ENCODE results near the gene TIAM1.

TIAM1 gene

GRCh38 chr21:31201144-31201543 lies 142.9 kb downstream of the TIAM1 start:
- Mint-ChIP-seq H3K27ac (peak overlapping the region; percentile 27), H3K36me3 (peaks cover 7 to 9% of the 10 kb centered on the region in 2 donors), H3K27me3 (no peaks in the 10 kb centered on the region), H3K9me3 (no peaks in the 10 kb centered on the region), H3K4me1 (peaks cover 9 to 43% of the 10 kb centered on the region in 2 donors), H3K4me3 (peak overlapping the region; percentile 57 to 64)
- no peak for DNase-seq
- ATAC-seq (replicated peaks), result peak; percentile 55 to 65

GRCh38 chr21:31198575-31198974 lies 145.5 kb downstream of the TIAM1 start:
- H3K9me3 Mint-ChIP-seq, result no peaks in the 10 kb centered on the region
- no peak for ATAC-seq (replicated peaks)
- H3K27ac Mint-ChIP-seq, result no peak overlapping the region
- peaks cover 15 to 43% of the 10 kb centered on the region in 2 donors for H3K4me1 Mint-ChIP-seq
- H3K27me3 Mint-ChIP-seq, result no peaks in the 10 kb centered on the region
- H3K36me3 Mint-ChIP-seq, result peaks cover 4 to 7% of the 10 kb centered on the region in 2 donors
- H3K4me3 Mint-ChIP-seq, result no peak overlapping the region
- no peak for DNase-seq

GRCh38 chr21:31196724-31197123 lies 147.3 kb downstream of the TIAM1 start:
- DNase-seq, result no peak
- Mint-ChIP-seq H3K4me3 (no peak overlapping the region), H3K27ac (no peak overlapping the region), H3K4me1 (peaks cover 11 to 29% of the 10 kb centered on the region in 2 donors), H3K9me3 (no peaks in the 10 kb centered on the region), H3K36me3 (peaks cover 0 to 8% of the 10 kb centered on the region in 2 donors), H3K27me3 (no peaks in the 10 kb centered on the region)
- ATAC-seq (replicated peaks), result no peak

DNA sequence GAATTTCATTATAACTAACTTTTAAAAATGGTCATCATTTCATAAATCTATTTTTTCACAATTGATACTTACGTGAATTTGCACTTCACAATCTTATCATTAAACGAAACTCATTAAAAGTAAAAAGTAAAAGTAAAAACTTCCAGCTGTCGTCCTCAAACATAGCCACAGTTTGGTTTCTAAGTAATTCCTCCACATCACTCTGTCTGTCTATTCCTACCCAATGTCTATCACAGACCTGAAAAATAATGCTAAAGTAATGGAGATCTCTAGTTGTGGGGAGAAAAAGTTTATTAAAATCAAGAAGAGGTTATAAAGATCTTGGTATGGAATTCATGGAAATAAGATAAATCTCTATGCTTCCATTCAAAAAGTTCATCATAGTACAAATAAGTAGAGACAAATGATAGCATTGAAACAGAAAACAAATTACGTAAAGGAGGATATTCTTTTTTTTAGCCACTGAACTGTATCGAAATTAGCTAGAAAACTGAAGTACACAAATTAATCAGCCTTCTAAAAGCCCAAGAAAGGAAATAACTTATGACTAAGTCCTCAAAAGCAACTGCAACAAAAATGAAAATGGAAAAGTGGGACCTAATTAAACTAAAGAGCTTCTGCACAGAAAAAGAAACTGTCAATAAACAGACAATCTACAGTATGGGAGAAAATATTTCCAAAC lies 148.6 kb downstream of the TIAM1 start:
- Mint-ChIP-seq H3K27ac (no peak overlapping the region), H3K36me3 (peaks cover 0 to 8% of the 10 kb centered on the region in 2 donors), H3K4me3 (peak overlapping the region in 1 of 2 donors; percentile 5), H3K4me1 (peaks cover 9 to 19% of the 10 kb centered on the region in 2 donors), H3K9me3 (no peaks in the 10 kb centered on the region), H3K27me3 (no peaks in the 10 kb centered on the region)
- ATAC-seq (replicated peaks), result peak; percentile 46 to 50
- no peak for DNase-seq

DNA sequence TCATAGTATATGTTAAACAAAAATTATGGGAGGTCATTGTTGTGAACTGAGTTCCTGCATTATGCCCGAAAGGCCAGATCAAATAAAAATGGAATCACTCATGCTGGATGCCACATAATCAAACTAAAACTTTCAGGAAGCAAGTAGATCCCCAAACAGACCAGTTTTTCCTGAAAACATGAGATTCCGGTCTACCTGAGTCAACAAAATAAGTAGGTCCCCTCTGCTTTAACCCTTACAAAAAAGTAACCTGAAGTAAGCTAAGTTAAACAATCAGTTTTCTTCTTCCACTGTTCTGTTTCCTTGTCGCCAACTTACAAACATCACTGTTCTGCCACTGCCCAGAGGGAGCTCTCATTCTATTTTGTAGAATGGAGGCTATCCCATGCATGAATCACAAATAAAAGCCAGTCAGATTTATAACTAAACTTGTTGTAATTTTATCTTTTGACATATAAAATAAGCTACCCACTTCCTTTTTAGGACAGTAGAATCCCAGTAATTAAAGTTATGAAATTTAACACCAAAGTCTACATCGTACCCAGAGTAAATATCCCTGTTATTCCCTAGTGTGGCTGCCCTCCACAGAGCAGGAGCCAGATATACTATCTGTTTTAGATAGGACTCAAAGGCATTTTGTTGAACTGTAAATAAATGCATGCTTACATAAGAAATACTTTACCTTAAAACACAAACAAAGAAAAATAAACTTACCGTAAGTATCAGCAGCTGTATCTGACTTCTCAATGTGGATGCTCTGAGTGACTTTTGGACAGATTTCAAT lies 149.4 kb downstream of the TIAM1 start:
- Mint-ChIP-seq H3K27ac (no peak overlapping the region), H3K27me3 (no peaks in the 10 kb centered on the region), H3K4me3 (no peak overlapping the region), H3K4me1 (peaks cover 6 to 15% of the 10 kb centered on the region in 2 donors), H3K9me3 (no peaks in the 10 kb centered on the region), H3K36me3 (peaks cover 0 to 6% of the 10 kb centered on the region in 2 donors)
- DNase-seq, result no peak
- no peak for ATAC-seq (replicated peaks)

GRCh38 chr21:31193761-31194160 lies 150.3 kb downstream of the TIAM1 start:
- Mint-ChIP-seq H3K4me3 (no peak overlapping the region), H3K4me1 (peaks cover 6 to 7% of the 10 kb centered on the region in 2 donors), H3K9me3 (no peaks in the 10 kb centered on the region), H3K27ac (no peak overlapping the region), H3K27me3 (no peaks in the 10 kb centered on the region), H3K36me3 (peaks cover 0 to 3% of the 10 kb centered on the region in 2 donors)
- ATAC-seq (replicated peaks) (no peak), DNase-seq (no peak)

DNA sequence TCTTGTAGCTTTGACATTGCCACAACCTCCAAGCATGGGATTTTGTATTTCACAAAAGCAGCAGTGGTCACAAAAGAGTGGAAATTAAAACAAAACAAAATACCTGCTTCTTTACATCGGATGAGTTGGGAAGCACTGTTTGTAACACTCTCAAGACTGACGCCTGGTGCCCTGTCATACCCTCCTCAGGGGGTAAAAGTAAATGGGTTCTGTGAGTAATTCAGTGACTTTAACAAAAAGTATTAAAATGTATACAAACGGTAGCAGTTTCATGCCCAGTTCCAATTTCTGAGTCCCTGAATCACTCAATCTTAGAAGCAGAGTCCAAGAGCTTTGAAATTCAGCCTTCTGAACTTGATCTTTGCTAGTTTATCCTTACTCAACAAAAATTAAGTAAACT lies 152.5 kb downstream of the TIAM1 start:
- DNase-seq (no peak), ATAC-seq (replicated peaks) (no peak)
- Mint-ChIP-seq H3K27me3 (no peaks in the 10 kb centered on the region), H3K36me3 (peaks cover 0 to 3% of the 10 kb centered on the region in 2 donors), H3K4me1 (peaks cover 6 to 7% of the 10 kb centered on the region in 2 donors), H3K9me3 (no peaks in the 10 kb centered on the region), H3K27ac (no peak overlapping the region), H3K4me3 (no peak overlapping the region)

DNA sequence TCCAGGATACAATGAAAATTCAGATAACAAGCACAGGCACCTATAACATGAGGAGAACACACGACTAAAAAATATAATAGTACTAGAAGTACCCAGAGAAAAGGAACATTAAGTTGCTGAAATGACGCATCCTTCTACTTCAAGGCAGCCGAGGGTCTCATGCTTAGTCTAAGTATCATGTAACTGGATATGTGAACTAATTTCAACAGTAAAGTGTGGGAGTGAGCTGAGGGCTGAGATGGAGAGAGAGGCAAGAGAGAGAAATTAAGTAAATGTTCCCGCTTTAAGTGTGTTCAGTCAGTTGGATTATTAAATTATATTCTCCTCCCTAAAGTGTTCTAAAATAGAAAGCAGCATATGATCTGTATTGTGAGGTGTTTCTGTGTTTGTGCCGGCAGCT lies 153.5 kb downstream of the TIAM1 start:
- Mint-ChIP-seq H3K4me3 (no peak overlapping the region), H3K36me3 (peaks cover 0 to 9% of the 10 kb centered on the region in 2 donors), H3K4me1 (peaks cover 2% of the 10 kb centered on the region in 2 donors)

GRCh38 chr21:31187499-31187898 lies 156.6 kb downstream of the TIAM1 start:
- ATAC-seq (replicated peaks) (no peak), DNase-seq (no peak)
- no peak overlapping the region for H3K27ac Mint-ChIP-seq
- H3K4me1 Mint-ChIP-seq, result peaks cover 0 to 2% of the 10 kb centered on the region in 2 donors
- H3K36me3 Mint-ChIP-seq, result peaks cover 4 to 5% of the 10 kb centered on the region in 2 donors
- H3K4me3 Mint-ChIP-seq, result no peak overlapping the region
- no peaks in the 10 kb centered on the region for H3K27me3 Mint-ChIP-seq
- no peaks in the 10 kb centered on the region for H3K9me3 Mint-ChIP-seq

More for the DNA sequence above, 153.5 kb downstream of the TIAM1 start:
- H3K27me3 Mint-ChIP-seq, result no peaks in the 10 kb centered on the region
- H3K27ac Mint-ChIP-seq, result no peak overlapping the region
- no peak for ATAC-seq (replicated peaks)
- no peak for DNase-seq
- no peaks in the 10 kb centered on the region for H3K9me3 Mint-ChIP-seq

GRCh38 chr21:31186916-31187315 lies 157.1 kb downstream of the TIAM1 start:
- Mint-ChIP-seq H3K4me3 (no peak overlapping the region), H3K27ac (no peak overlapping the region), H3K9me3 (no peaks in the 10 kb centered on the region), H3K36me3 (peaks cover 4 to 5% of the 10 kb centered on the region in 2 donors), H3K27me3 (no peaks in the 10 kb centered on the region), H3K4me1 (peaks cover 0 to 2% of the 10 kb centered on the region in 2 donors)
- no peak for ATAC-seq (replicated peaks)
- DNase-seq, result no peak

- peaks cover 0 to 3% of the 10 kb centered on the region in 2 donors for H3K27me3 Mint-ChIP-seq
These were observed 158.4 kb downstream of the TIAM1 start for GRCh38 chr21:31185663-31186062.

DNA sequence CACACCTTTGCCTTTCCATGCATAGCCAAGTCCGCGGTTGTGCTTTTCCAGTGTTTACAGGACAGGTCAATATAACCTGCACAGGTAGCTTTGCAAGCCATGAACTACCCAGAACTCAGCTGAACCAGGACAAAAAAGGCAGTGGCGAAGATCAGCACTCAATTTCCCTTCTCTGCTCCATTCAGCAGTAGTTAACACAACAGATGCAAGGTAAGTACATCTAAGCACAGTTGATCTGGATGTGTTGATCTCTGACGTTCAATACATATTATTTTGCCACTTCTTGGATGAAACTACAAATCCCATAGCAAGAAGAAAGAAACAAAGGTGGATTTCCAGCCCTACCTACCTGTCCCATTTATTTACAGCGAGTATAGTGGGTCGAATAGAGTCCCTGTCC lies 159.2 kb downstream of the TIAM1 start:
- ATAC-seq (replicated peaks), result no peak
- Mint-ChIP-seq H3K36me3 (peaks cover 5 to 8% of the 10 kb centered on the region in 2 donors), H3K27me3 (peaks cover 0 to 3% of the 10 kb centered on the region in 2 donors), H3K4me3 (no peak overlapping the region), H3K27ac (no peak overlapping the region), H3K4me1 (peaks cover 0 to 3% of the 10 kb centered on the region in 2 donors), H3K9me3 (no peaks in the 10 kb centered on the region)
- no peak for DNase-seq

More at GRCh38 chr21:31185663-31186062, 158.4 kb downstream of the TIAM1 start:
- Mint-ChIP-seq H3K27ac (no peak overlapping the region), H3K4me3 (no peak overlapping the region), H3K4me1 (peaks cover 0 to 2% of the 10 kb centered on the region in 2 donors), H3K9me3 (no peaks in the 10 kb centered on the region), H3K36me3 (peaks cover 5 to 8% of the 10 kb centered on the region in 2 donors)
- DNase-seq (no peak), ATAC-seq (replicated peaks) (no peak)

DNA sequence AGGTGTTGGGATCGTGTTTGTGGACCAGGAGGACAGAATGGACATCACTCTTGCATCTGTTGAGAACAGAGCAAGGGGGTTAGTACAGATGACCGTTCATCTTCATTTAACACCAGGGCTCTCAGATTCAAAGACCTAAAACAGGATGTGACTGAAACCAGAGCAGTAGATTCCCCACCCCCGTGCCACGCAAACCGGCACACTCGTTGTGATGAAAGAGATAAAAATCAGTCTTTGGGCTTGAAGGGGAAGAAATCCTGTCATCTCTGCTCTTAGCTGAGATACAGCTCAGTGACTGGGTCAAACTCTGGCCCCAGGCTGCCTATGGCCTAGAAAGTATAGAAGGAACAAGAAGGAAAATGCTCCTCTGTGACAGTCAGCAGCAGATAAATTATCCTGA lies 159.6 kb downstream of the TIAM1 start:
- Mint-ChIP-seq H3K27ac (no peak overlapping the region), H3K4me3 (no peak overlapping the region), H3K27me3 (peaks cover 0 to 3% of the 10 kb centered on the region in 2 donors), H3K4me1 (peaks cover 0 to 3% of the 10 kb centered on the region in 2 donors), H3K36me3 (peaks cover 5 to 8% of the 10 kb centered on the region in 2 donors), H3K9me3 (no peaks in the 10 kb centered on the region)
- ATAC-seq (replicated peaks) (peak in 1 of 2 donors; percentile 48), DNase-seq (no peak)

DNA sequence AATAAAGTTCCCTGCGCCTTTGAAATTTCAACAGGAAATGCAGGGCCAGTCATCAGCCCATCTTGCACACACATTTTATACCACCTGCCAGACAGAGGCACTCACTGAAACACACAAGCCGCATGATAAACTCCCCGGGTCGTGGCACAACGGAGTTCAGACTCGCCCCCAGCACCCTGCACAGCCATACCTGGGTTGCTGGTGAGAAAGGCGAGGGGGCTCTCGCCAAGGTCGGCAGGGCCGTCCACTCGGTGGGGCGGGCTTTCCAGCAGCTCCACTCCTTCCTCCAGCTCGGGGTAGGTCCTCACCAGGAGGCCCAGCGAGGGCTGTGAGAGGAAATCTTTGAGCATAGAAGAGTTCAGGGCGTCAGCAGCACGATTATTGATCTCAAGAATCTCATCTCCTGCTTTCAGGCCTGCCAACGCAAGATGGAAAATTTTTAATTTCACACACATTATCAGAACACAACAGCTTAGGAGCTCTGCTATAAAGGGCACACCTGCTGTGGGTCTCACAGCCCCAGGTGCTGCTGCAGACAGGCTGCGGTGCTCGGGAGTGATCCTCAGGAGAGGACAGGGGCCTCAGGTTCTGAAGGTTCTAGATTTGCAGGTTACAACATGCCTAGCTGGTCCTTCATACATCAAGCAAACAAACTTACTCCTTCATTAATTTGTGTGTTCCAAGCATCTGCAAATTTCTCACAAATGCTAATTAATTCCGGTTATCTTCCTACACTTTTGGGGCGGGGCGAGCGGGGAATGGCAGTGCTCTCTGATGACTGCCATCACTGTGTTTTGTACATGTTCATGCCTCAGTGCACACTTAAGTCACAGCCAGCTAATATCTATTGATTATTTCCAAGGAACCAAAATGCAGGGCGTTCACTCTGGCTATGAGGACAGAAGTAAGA lies 161.6 kb downstream of the TIAM1 start:
- Mint-ChIP-seq H3K27me3 (peaks cover 0 to 3% of the 10 kb centered on the region in 2 donors), H3K27ac (no peak overlapping the region), H3K9me3 (no peaks in the 10 kb centered on the region), H3K36me3 (peaks cover 5 to 8% of the 10 kb centered on the region in 2 donors), H3K4me1 (peaks cover 0 to 3% of the 10 kb centered on the region in 2 donors), H3K4me3 (no peak overlapping the region)
- ATAC-seq (replicated peaks) (no peak), DNase-seq (no peak)
